NCI-H187 treated with DMSO at 0.1 percent for 48 hours (cell line): ENCODE data around the gene BMPER.

ENCODE experiments used
- DNase-seq: peaks from one replicate; lab custom pipeline; 2025; lab: John Stamatoyannopoulos, UW

BMPER gene

GRCh38 chr7:33923440-33924229 lies 18.3 kb downstream of the BMPER start:
- DNase-seq, result no peak

GRCh38 chr7:33926535-33926934 lies 21.2 kb downstream of the BMPER start:
- DNase-seq, result no peak

GRCh38 chr7:33928986-33929385 lies 23.6 kb downstream of the BMPER start:
- no peak for DNase-seq

GRCh38 chr7:33932221-33932620 lies 26.9 kb downstream of the BMPER start:
- DNase-seq, result no peak

GRCh38 chr7:33932832-33933468 lies 27.6 kb downstream of the BMPER start:
- peak; percentile 4 for DNase-seq

GRCh38 chr7:33933611-33934281 lies 28.4 kb downstream of the BMPER start:
- no peak for DNase-seq

- no peak for DNase-seq
These were observed 29.1 kb downstream of the BMPER start for GRCh38 chr7:33934391-33934790.

- DNase-seq, result no peak
These were observed 31.2 kb downstream of the BMPER start for GRCh38 chr7:33936503-33936902.

- DNase-seq, result no peak
These were observed 32.5 kb downstream of the BMPER start for GRCh38 chr7:33937871-33938270.

- no peak for DNase-seq
These were observed 33.8 kb downstream of the BMPER start for GRCh38 chr7:33939121-33939520.

GRCh38 chr7:33940503-33940902 lies 35.2 kb downstream of the BMPER start:
- DNase-seq, result no peak

- no peak for DNase-seq
These were observed 36.1 kb downstream of the BMPER start for GRCh38 chr7:33941418-33941817.

GRCh38 chr7:33946094-33946699 lies 40.9 kb downstream of the BMPER start:
- DNase-seq, result no peak

- DNase-seq, result no peak
These were observed 44.8 kb downstream of the BMPER start for GRCh38 chr7:33950047-33950714.

GRCh38 chr7:33952824-33953223 lies 47.5 kb downstream of the BMPER start:
- no peak for DNase-seq

- no peak for DNase-seq
These were observed 52.8 kb downstream of the BMPER start for GRCh38 chr7:33958104-33958503.

- no peak for DNase-seq
These were observed 54.3 kb downstream of the BMPER start for GRCh38 chr7:33959676-33960075.

GRCh38 chr7:33961948-33962347 lies 56.6 kb downstream of the BMPER start:
- DNase-seq, result no peak

GRCh38 chr7:33964417-33965182 lies 59.3 kb downstream of the BMPER start:
- no peak for DNase-seq

GRCh38 chr7:33965183-33965744 lies 59.9 kb downstream of the BMPER start:
- no peak for DNase-seq

- no peak for DNase-seq
These were observed 63.3 kb downstream of the BMPER start for GRCh38 chr7:33968591-33968990.
